ENCODE results near the gene MT1E.

- TF ChIP-seq CTCF (IDR thresholded peaks at IDR 0.05; ENCODE audit: control extremely low read depth in 1 of 3, insufficient read depth in 1 of 3, low read depth in 1 of 3, low read length in 3 of 3) (no peak), EZH2 (IDR thresholded peaks at IDR 0.05; ENCODE audit: low read depth, low read length, severe bottlenecking) (peak; percentile 10)
These were observed 518 bp downstream of the MT1E start for GRCh38 chr16:56625943-56626654.
